ENCODE data around the gene SAMD9. TPM values are rescaled to one million over a fixed set of nuclear protein-coding genes. Genes with fewer than 3 reads are reported as not detected.

The SAMD9 gene
- total RNA-seq, 1 experiment from 2014 or later, result not detected

GRCh38 chr7:93117327-93117726, 452 bp downstream of the SAMD9 start:
- Histone ChIP-seq H3K4me2 (ENCODE audit: insufficient read depth, insufficient read length, low read length) (no peak overlapping the region), H3K79me1 (ENCODE audit: insufficient read depth, low read depth, low read length, poor library complexity, severe bottlenecking) (no peaks in the 10 kb centered on the region), H3K56ac (ENCODE audit: insufficient read length, low read depth, low read length) (no peak overlapping the region), H2BK120ac (ENCODE audit: low read depth, low read length, poor library complexity, severe bottlenecking) (no peak overlapping the region), H4K20me1 (ENCODE audit: control insufficient read depth, insufficient read depth, insufficient read length) (no peaks in the 10 kb centered on the region), H3K27ac (ENCODE audit: insufficient read length, low read depth, low read length) (no peak overlapping the region), H4K8ac (replicated peaks; ENCODE audit: insufficient read length, low read depth, low read length) (no peak overlapping the region), H2BK5ac (ENCODE audit: insufficient read length, low read length) (no peak overlapping the region), H3T11ph (ENCODE audit: low read length) (no peak overlapping the region), H3K9ac (ENCODE audit: extremely low read depth, insufficient read length, low read length) (no peak overlapping the region), H2BK15ac (ENCODE audit: low read depth, low read length) (no peak overlapping the region), H3K23ac (ENCODE audit: insufficient read length, low read depth, low read length) (no peak overlapping the region), H3K4ac (ENCODE audit: low read depth, low read length) (no peak overlapping the region), H2AK5ac (ENCODE audit: insufficient read length, low read length) (no peak overlapping the region), H3K79me2 (ENCODE audit: insufficient read depth, low read length) (no peaks in the 10 kb centered on the region), H3K23me2 (ENCODE audit: insufficient read length, low read depth, low read length, poor library complexity, severe bottlenecking) (no peaks in the 10 kb centered on the region), H3K27me3 (ENCODE audit: insufficient read depth, low read length) (no peaks in the 10 kb centered on the region), H3K9me3 (ENCODE audit: control insufficient read depth, low read depth, low read length) (no peaks in the 10 kb centered on the region), H4K91ac (ENCODE audit: insufficient read length, low read depth, low read length) (no peak overlapping the region), H3K14ac (ENCODE audit: insufficient read depth, low read length) (no peak overlapping the region), H2AFZ (ENCODE audit: low read length) (no peak overlapping the region), H3K4me1 (ENCODE audit: insufficient read depth, low read length) (no peaks in the 10 kb centered on the region), H3K18ac (ENCODE audit: insufficient read length, low read depth, low read length) (no peak overlapping the region), H2BK12ac (ENCODE audit: insufficient read length, low read depth, low read length) (no peak overlapping the region), H2BK20ac (ENCODE audit: low read depth, low read length, poor library complexity, severe bottlenecking) (no peak overlapping the region), H4K5ac (ENCODE audit: insufficient read length, low read depth, low read length) (no peak overlapping the region)
- Mint-ChIP-seq H3K4me1 (no peaks in the 10 kb centered on the region; a peak in 1 of 4 replicates), H3K27ac (no peak overlapping the region), H3K36me3 (ENCODE audit: insufficient read depth in 1 of 3, low read depth in 3 of 3) (no peaks in the 10 kb centered on the region), H3K4me3 (no peak overlapping the region), H3K9me3 (peaks cover 3 to 15% of the 10 kb centered on the region in 2 experiments), H3K27me3 (ENCODE audit: low read depth) (peaks cover 3% of the 10 kb centered on the region)
- no CpG with 5 or more reads among the region's 1 CpG for WGBS (ENCODE audit: extremely low coverage, insufficient read length, low lambda C conversion rate)
- TF ChIP-seq CTCF (conservative IDR thresholded peaks at IDR 0.05), result no peak
- DNase-seq, result no peak

All from H9 (cell line).